ENCODE data around the gene HMGN4. TPM values are rescaled to one million over a fixed set of nuclear protein-coding genes. Genes with fewer than 3 reads are reported as not detected.
A peak's percentile ranks its signal among the peaks of the same experiment; 100 is the strongest.

Gene HMGN4
- total RNA-seq, 1 experiment from 2014 or later = 54.8 TPM

GRCh38 chr6:26501482-26501986 lies 36.6 kb upstream of the HMGN4 start:
- no peak overlapping the region for H3K4me3 ChIP-seq (ENCODE audit: low read length)
- POLR2A ChIA-PET (ENCODE audit: unreplicated experiment) = no interaction called here
- CTCF ChIA-PET = no interaction called here

GRCh38 chr6:26502165-26502564 lies 36.0 kb upstream of the HMGN4 start:
- Histone ChIP-seq H3F3A (ENCODE audit: low read length, unreplicated experiment) (no peaks in the 10 kb centered on the region), H3K9me3 (ENCODE audit: low read length) (no peaks in the 10 kb centered on the region), H4K20me1 (ENCODE audit: low read length) (no peaks in the 10 kb centered on the region), H3K27me3 (ENCODE audit: low read length) (no peaks in the 10 kb centered on the region), H3K36me3 (ENCODE audit: low read depth, low read length) (no peaks in the 10 kb centered on the region), H3K9me2 (replicated peaks; ENCODE audit: low read length) (no peaks in the 10 kb centered on the region), H3K9ac (ENCODE audit: low read length) (no peak overlapping the region), H3K27ac (ENCODE audit: low read length) (no peak overlapping the region), H3K4me1 (ENCODE audit: insufficient read depth, low read length) (peaks cover 7% of the 10 kb centered on the region; the same call in 1 of the 2 replicates), H2AFZ (ENCODE audit: low read length) (no peak overlapping the region), H3K79me2 (ENCODE audit: low read length) (no peaks in the 10 kb centered on the region), H3K4me2 (ENCODE audit: low read length) (no peak overlapping the region), H3K4me3 (ENCODE audit: low read length) (no peak overlapping the region)
- intact Hi-C loops (cut with micrococcal nuclease) = no loop called here
- peak; percentile 73 for ATAC-seq
- TF ChIP-seq CTCF (conservative IDR thresholded peaks at IDR 0.05; ENCODE audit: low read depth, low read length) (no peak), EZH2 (IDR thresholded peaks at IDR 0.05; ENCODE audit: low read length, unreplicated experiment) (no peak), EZH2phosphoT487 (IDR thresholded peaks at IDR 0.05; ENCODE audit: borderline replicate concordance, low read length) (no peak)
- ChIA-PET POLR2A (ENCODE audit: unreplicated experiment) (no interaction called here), CTCF (no interaction called here)
- no TSS peak for BruUV-seq (replicated peaks)
- DNase-seq = peak; percentile 40

More at GRCh38 chr6:26501482-26501986, 36.6 kb upstream of the HMGN4 start:
- no peak for DNase-seq
- BruUV-seq (replicated peaks) = no TSS peak
- no peak overlapping the region for H2AFZ ChIP-seq (ENCODE audit: low read length)
- no peak for ATAC-seq
- no peaks in the 10 kb centered on the region for H3K36me3 ChIP-seq (ENCODE audit: low read depth, low read length)
- no peak for TF ChIP-seq CTCF (conservative IDR thresholded peaks at IDR 0.05; ENCODE audit: low read depth, low read length)
- TF ChIP-seq EZH2 (IDR thresholded peaks at IDR 0.05; ENCODE audit: low read length, unreplicated experiment) = no peak
- TF ChIP-seq EZH2phosphoT487 (IDR thresholded peaks at IDR 0.05; ENCODE audit: borderline replicate concordance, low read length) = no peak
- peaks cover 7% of the 10 kb centered on the region; the same call in 1 of the 2 replicates for H3K4me1 ChIP-seq (ENCODE audit: insufficient read depth, low read length)
- no peak overlapping the region for H3K9ac ChIP-seq (ENCODE audit: low read length)
- H3K27me3 ChIP-seq (ENCODE audit: low read length) = no peaks in the 10 kb centered on the region
- H3K27ac ChIP-seq (ENCODE audit: low read length) = no peak overlapping the region
- no peaks in the 10 kb centered on the region for H3K9me3 ChIP-seq (ENCODE audit: low read length)
- H3K4me2 ChIP-seq (ENCODE audit: low read length) = no peak overlapping the region
- no peaks in the 10 kb centered on the region for H3K79me2 ChIP-seq (ENCODE audit: low read length)
- no peaks in the 10 kb centered on the region for H3K9me2 ChIP-seq (replicated peaks; ENCODE audit: low read length)
- no peaks in the 10 kb centered on the region for H3F3A ChIP-seq (ENCODE audit: low read length, unreplicated experiment)
- intact Hi-C loops (cut with micrococcal nuclease) = no loop called here
- no peaks in the 10 kb centered on the region for H4K20me1 ChIP-seq (ENCODE audit: low read length)

- ATAC-seq (no peak), DNase-seq (no peak)
- Histone ChIP-seq H3F3A (ENCODE audit: low read length, unreplicated experiment) (no peaks in the 10 kb centered on the region), H3K9me2 (replicated peaks; ENCODE audit: low read length) (no peaks in the 10 kb centered on the region), H4K20me1 (ENCODE audit: low read length) (no peaks in the 10 kb centered on the region), H3K4me2 (ENCODE audit: low read length) (no peak overlapping the region), H3K36me3 (ENCODE audit: low read depth, low read length) (no peaks in the 10 kb centered on the region), H3K4me1 (ENCODE audit: insufficient read depth, low read length) (peaks cover 7% of the 10 kb centered on the region; the same call in 1 of the 2 replicates), H3K9ac (ENCODE audit: low read length) (no peak overlapping the region), H2AFZ (ENCODE audit: low read length) (no peak overlapping the region), H3K27me3 (ENCODE audit: low read length) (no peaks in the 10 kb centered on the region), H3K27ac (ENCODE audit: low read length) (no peak overlapping the region), H3K9me3 (ENCODE audit: low read length) (no peaks in the 10 kb centered on the region), H3K4me3 (ENCODE audit: low read length) (no peak overlapping the region), H3K79me2 (ENCODE audit: low read length) (no peaks in the 10 kb centered on the region)
- TF ChIP-seq CTCF (conservative IDR thresholded peaks at IDR 0.05; ENCODE audit: low read depth, low read length) (no peak), EZH2phosphoT487 (IDR thresholded peaks at IDR 0.05; ENCODE audit: borderline replicate concordance, low read length) (no peak), EZH2 (IDR thresholded peaks at IDR 0.05; ENCODE audit: low read length, unreplicated experiment) (no peak)
- ChIA-PET CTCF (no interaction called here), POLR2A (ENCODE audit: unreplicated experiment) (no interaction called here)
- intact Hi-C loops (cut with micrococcal nuclease) = no loop called here
- BruUV-seq (replicated peaks) = no TSS peak
Observed at GRCh38 chr6:26502626-26503025, 35.5 kb upstream of the HMGN4 start.
